HUES6 (cell line): ENCODE data around the gene TECTA.
"Not testable (repeated sequence)": the region's sequence is repeated elsewhere in the genome, so short reads cannot be mapped to it uniquely, and the experiment has no call there.

Experiments
- H3K27ac ChIP-seq: 2 replicates; pipeline ENCODE4 v1.7.0; 2013; ENCODE audit warnings: low read depth, mild to moderate bottlenecking, low read length, inconsistent platforms
- H3K27me3 ChIP-seq: 2 replicates; pipeline ENCODE4 v1.6.1; 2013; ENCODE audit warnings: low read length; ENCODE audit not compliant: control insufficient read depth, insufficient read depth
- H3K36me3 ChIP-seq: 2 replicates; pipeline ENCODE4 v1.6.1; 2013; ENCODE audit warnings: low read length; ENCODE audit not compliant: control insufficient read depth, insufficient read depth
- H3K4me1 ChIP-seq: 2 replicates; pipeline ENCODE4 v1.6.1; 2013; ENCODE audit warnings: low read length; ENCODE audit not compliant: control insufficient read depth, insufficient read depth
- H3K4me3 ChIP-seq: 2 replicates; pipeline ENCODE4 v1.5.1; 2013; ENCODE audit warnings: low read depth, low read length
- H3K9ac ChIP-seq: one replicate; pipeline ENCODE4 v1.6.1; 2013; ENCODE audit warnings: mild to moderate bottlenecking, low read length
- H3K9me3 ChIP-seq: 2 replicates; pipeline ENCODE4 v1.6.1; 2013; ENCODE audit warnings: low read depth, low read length; ENCODE audit not compliant: control insufficient read depth, insufficient read depth

Gene TECTA

GRCh38 chr11:121110871-121111724 lies 10.1 kb downstream of the TECTA start:
- H3K27ac ChIP-seq: no peak overlapping the region
- H3K4me3 ChIP-seq: no peak overlapping the region
- H3K27me3 ChIP-seq: peaks cover 10% of the 10 kb centered on the region; the same call in 1 of the 2 replicates
- no peak overlapping the region for H3K9ac ChIP-seq
- H3K9me3 ChIP-seq: no peaks in the 10 kb centered on the region
- no peaks in the 10 kb centered on the region for H3K36me3 ChIP-seq
- no peaks in the 10 kb centered on the region for H3K4me1 ChIP-seq

- Histone ChIP-seq H3K27me3 (peaks cover 10% of the 10 kb centered on the region; the same call in 1 of the 2 replicates), H3K9me3 (no peaks in the 10 kb centered on the region), H3K4me3 (no peak overlapping the region), H3K4me1 (no peaks in the 10 kb centered on the region), H3K9ac (no peak overlapping the region), H3K27ac (no peak overlapping the region), H3K36me3 (no peaks in the 10 kb centered on the region)
Observed at GRCh38 chr11:121112498-121113455, 11.7 kb downstream of the TECTA start.

- H3K27me3 ChIP-seq: peaks cover 10% of the 10 kb centered on the region; the same call in 1 of the 2 replicates
- no peak overlapping the region for H3K27ac ChIP-seq
- no peaks in the 10 kb centered on the region for H3K9me3 ChIP-seq
- no peaks in the 10 kb centered on the region for H3K4me1 ChIP-seq
- H3K36me3 ChIP-seq: no peaks in the 10 kb centered on the region
- no peak overlapping the region for H3K9ac ChIP-seq
- no peak overlapping the region for H3K4me3 ChIP-seq
Observed at GRCh38 chr11:121113611-121114010, 12.6 kb downstream of the TECTA start.

- not testable (repeated sequence) for H3K4me3 ChIP-seq, H3K4me1 ChIP-seq, H3K9me3 ChIP-seq, H3K27ac ChIP-seq, H3K9ac ChIP-seq, H3K36me3 ChIP-seq
- H3K27me3 ChIP-seq: peaks cover 10% of the 10 kb centered on the region; the same call in 1 of the 2 replicates
Observed at GRCh38 chr11:121115024-121115423, 14.0 kb downstream of the TECTA start.

- no peaks in the 10 kb centered on the region for H3K27me3 ChIP-seq
- no peaks in the 10 kb centered on the region for H3K4me1 ChIP-seq
- H3K36me3 ChIP-seq: no peaks in the 10 kb centered on the region
- H3K4me3 ChIP-seq: no peak overlapping the region
- peaks cover 17% of the 10 kb centered on the region for H3K9me3 ChIP-seq
- no peak overlapping the region for H3K9ac ChIP-seq
- no peak overlapping the region for H3K27ac ChIP-seq
Observed at GRCh38 chr11:121117788-121118187, 16.7 kb downstream of the TECTA start.

- H3K27ac ChIP-seq: no peak overlapping the region
- no peak overlapping the region for H3K4me3 ChIP-seq
- H3K27me3 ChIP-seq: no peaks in the 10 kb centered on the region
- no peaks in the 10 kb centered on the region for H3K36me3 ChIP-seq
- H3K9me3 ChIP-seq: peaks cover 23% of the 10 kb centered on the region
- no peak overlapping the region for H3K9ac ChIP-seq
- no peaks in the 10 kb centered on the region for H3K4me1 ChIP-seq
Observed at GRCh38 chr11:121119440-121119839, 18.4 kb downstream of the TECTA start.

GRCh38 chr11:121122328-121122727 lies 21.3 kb downstream of the TECTA start:
- Histone ChIP-seq H3K36me3 (no peaks in the 10 kb centered on the region), H3K9me3 (peaks cover 23% of the 10 kb centered on the region), H3K27me3 (no peaks in the 10 kb centered on the region), H3K27ac (no peak overlapping the region), H3K4me3 (no peak overlapping the region), H3K9ac (no peak overlapping the region), H3K4me1 (no peaks in the 10 kb centered on the region)

- Histone ChIP-seq H3K27me3 (no peaks in the 10 kb centered on the region), H3K9me3 (peaks cover 23% of the 10 kb centered on the region), H3K36me3 (no peaks in the 10 kb centered on the region), H3K9ac (no peak overlapping the region), H3K27ac (no peak overlapping the region), H3K4me3 (no peak overlapping the region), H3K4me1 (no peaks in the 10 kb centered on the region)
Observed at GRCh38 chr11:121123496-121124069, 22.5 kb downstream of the TECTA start.

- Histone ChIP-seq H3K27ac (no peak overlapping the region), H3K9me3 (peaks cover 6% of the 10 kb centered on the region), H3K4me3 (no peak overlapping the region), H3K4me1 (no peaks in the 10 kb centered on the region), H3K27me3 (no peaks in the 10 kb centered on the region), H3K36me3 (no peaks in the 10 kb centered on the region), H3K9ac (no peak overlapping the region)
Observed at GRCh38 chr11:121127809-121128208, 26.8 kb downstream of the TECTA start.

- no peaks in the 10 kb centered on the region for H3K27me3 ChIP-seq
- no peak overlapping the region for H3K4me3 ChIP-seq
- no peak overlapping the region for H3K27ac ChIP-seq
- H3K4me1 ChIP-seq: no peaks in the 10 kb centered on the region
- no peaks in the 10 kb centered on the region for H3K36me3 ChIP-seq
- H3K9ac ChIP-seq: no peak overlapping the region
- H3K9me3 ChIP-seq: no peaks in the 10 kb centered on the region
Observed at GRCh38 chr11:121129362-121130340, 28.6 kb downstream of the TECTA start.
